Heart right ventricle (tissue), 16 donors: ENCODE measurements around the gene ZNF385C. TPM values are rescaled to one million over a fixed set of nuclear protein-coding genes. Genes with fewer than 3 reads are reported as not detected.

Experiments
- ATAC-seq, 8 donors: fragments of 200-7000 bp; cut with Tn5 transposase; one replicate each; pipeline ENCODE4 v1.9.1; 2020; ENCODE audit warnings: mild to moderate bottlenecking in 8 of 8, moderate library complexity in 8 of 8, moderate number of reproducible peaks in 1 of 8
- DNase-seq, 2 donors: peaks; one replicate each; pipeline ENCODE4 v3.0.0-alpha.2; 2020
- H3K27ac ChIP-seq, 10 donors: fragments of 200-600 bp; sonication (generic) in 2 of 10; one replicate each; pipeline versions ENCODE4 v1.5.0 to v1.8.0; 2020 to 2022; ENCODE audit warnings: mild to moderate bottlenecking in 3 of 10
- H3K27me3 ChIP-seq, 7 donors: fragments of 200-600 bp; one replicate each; pipeline ENCODE4 v1.8.0; 2021 to 2022; ENCODE audit warnings: mild to moderate bottlenecking in 2 of 7
- H3K36me3 ChIP-seq, 9 donors: fragments of 200-600 bp; sonication (generic) in 1 of 9; one replicate each; pipeline versions ENCODE4 v1.5.0 to v1.8.0; 2020 to 2022; ENCODE audit warnings: mild to moderate bottlenecking in 2 of 9
- H3K4me1 ChIP-seq, 9 donors: fragments of 200-600 bp; sonication (generic) in 1 of 9; one replicate each; pipeline versions ENCODE4 v1.5.0 to v1.8.0; 2020 to 2022; ENCODE audit warnings: mild to moderate bottlenecking in 4 of 9
- H3K4me3 ChIP-seq, 10 donors: fragments of 200-600 bp; sonication (generic) in 2 of 10; one replicate each; pipeline versions ENCODE4 v1.5.0 to v1.8.0; 2020 to 2022; ENCODE audit warnings: mild to moderate bottlenecking in 7 of 10, moderate library complexity in 2 of 10
- H3K9me3 ChIP-seq, 11 donors: fragments of 200-600 bp in 10 of 11; sonication (generic) in 2 of 11; one replicate each; pipeline versions ENCODE4 v1.5.0 to v1.8.0; 2013 to 2022; ENCODE audit warnings: mild to moderate bottlenecking in 2 of 11, control low read depth in 1 of 11, moderate library complexity in 1 of 11
- WGBS, 2 donors: extraction: QIAGEN DNeasy Blood & Tissue Kit; methylation state at CpG; one replicate each; pipeline ENCODE4 v1.1.7; 2013; ENCODE audit warnings: inconsistent platforms in 1 of 2; 5-methylcytosine and 5-hydroxymethylcytosine counted together
- intact Hi-C, 10 donors: fragments of 100-400 bp; cut with DNase I; formaldehyde crosslinking; loops; one replicate each; pipeline versions ENCODE4 v1.11.1 to v1.14.2; 2022
- polyA plus RNA-seq, 2 donors: library from polyadenylated mRNA; stranded (reverse); fragments of 200-250 nt; gene quantifications; one replicate each; pipeline ENCODE4 v1.2.3, GENCODE V29; 2013
- total RNA-seq, 10 donors: library from RNA; stranded (reverse); fragmentation: NEBNext Ultra II Directional in 3 of 10; extraction: Animal tissue kit (Norgen Biotek cat#: 25700) in 3 of 10; gene quantifications; one replicate each; pipeline versions ENCODE4 v1.2.1 to v1.2.4, GENCODE V29; 2021 to 2023
- TF ChIP-seq, protein P1 (sequence below), 9 donors: fragments of 200-600 bp; sonication (generic) in 2 of 9; IDR thresholded peaks; one replicate each; pipeline versions ENCODE4 v1.5.0 to v1.8.0; 2021 to 2022; ENCODE audit warnings: antibody characterized with exemption in 9 of 9, mild to moderate bottlenecking in 5 of 9, moderate library complexity in 1 of 9
- donor health status: Arrhythmogenic right ventricular cardiomyopathy.
- donor health status: ischemic (EF 13 %, LVEDD 7.1; RV severe dilation, severe dysfunction).
- donor health status: healthy with polysubstance abuse.
- donor health status: DM: no; HTN: yes; CAD: no.
- donor health status: DM: no; HTN: no; CAD: no.
- donor health status: ischemic (EF 25% LVEDD 6.9; RV normal size, moderate dysfunction).
- donor health status: ischemic (EF 25% LVEDD 5.7; RV mildly dilated, moderate dysfunction).
- donor health status: healthy.
- donor health status: DM: yes; HTN: yes; CAD: no.
- donor health status: Ischemic cardiomyopathy.
- donor health status: ischemic (EF 35%, LVEDD 5.7; RV mildly dilated, moderate dysfunction).
- donor health status: nonischemic (EF 11% LVEDD 7.7; RV severe dilation, severe dysfunction).
- donor health status: DM: yes; HTN: yes; CAD: no.
- donor health status: PGD.
- donor health status: ischemic (EF 29% LVEDD 5.4; RV normal size, mild dysfunction).
- donor health status: nonischemic (EF 23%, LVEDD 6.1; RV moderate dilation, normal function).

Gene ZNF385C
- total and polyA plus RNA-seq, 12 donors = 0.09 to 0.56 (median 0.24) TPM; not detected in 1

- 50 to 62% methylated on average over 51 of the region's 51 CpGs for WGBS, 2 donors
- DNase-seq (peak; percentile 56 to 79), ATAC-seq (peak; percentile 50 to 90 (median 66))
- intact Hi-C loops = loop anchor here in 1 of 10 donors (10.0 kb wide), 1 partner anchor 143 kb away; the partner anchor contains the start of gene CNP
- Histone ChIP-seq H3K4me1 (peaks cover 2 to 28% (median 13%) of the 10 kb centered on the region in 9 donors), H3K27ac (no peak overlapping the region), H3K4me3 (peak overlapping the region in 7 of 10 donors; percentile 4 to 49 (median 36)), H3K9me3 (no peaks in the 10 kb centered on the region), H3K36me3 (peaks cover 0 to 81% (median 0%) of the 10 kb centered on the region in 9 donors), H3K27me3 (no peaks in the 10 kb centered on the region)
- TF ChIP-seq, protein P1, sequence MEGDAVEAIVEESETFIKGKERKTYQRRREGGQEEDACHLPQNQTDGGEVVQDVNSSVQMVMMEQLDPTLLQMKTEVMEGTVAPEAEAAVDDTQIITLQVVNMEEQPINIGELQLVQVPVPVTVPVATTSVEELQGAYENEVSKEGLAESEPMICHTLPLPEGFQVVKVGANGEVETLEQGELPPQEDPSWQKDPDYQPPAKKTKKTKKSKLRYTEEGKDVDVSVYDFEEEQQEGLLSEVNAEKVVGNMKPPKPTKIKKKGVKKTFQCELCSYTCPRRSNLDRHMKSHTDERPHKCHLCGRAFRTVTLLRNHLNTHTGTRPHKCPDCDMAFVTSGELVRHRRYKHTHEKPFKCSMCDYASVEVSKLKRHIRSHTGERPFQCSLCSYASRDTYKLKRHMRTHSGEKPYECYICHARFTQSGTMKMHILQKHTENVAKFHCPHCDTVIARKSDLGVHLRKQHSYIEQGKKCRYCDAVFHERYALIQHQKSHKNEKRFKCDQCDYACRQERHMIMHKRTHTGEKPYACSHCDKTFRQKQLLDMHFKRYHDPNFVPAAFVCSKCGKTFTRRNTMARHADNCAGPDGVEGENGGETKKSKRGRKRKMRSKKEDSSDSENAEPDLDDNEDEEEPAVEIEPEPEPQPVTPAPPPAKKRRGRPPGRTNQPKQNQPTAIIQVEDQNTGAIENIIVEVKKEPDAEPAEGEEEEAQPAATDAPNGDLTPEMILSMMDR (IDR thresholded peaks at IDR 0.05) = no peak
These were observed 9.6 kb upstream of the ZNF385C start for GRCh38 chr17:42107597-42108576.

DNA sequence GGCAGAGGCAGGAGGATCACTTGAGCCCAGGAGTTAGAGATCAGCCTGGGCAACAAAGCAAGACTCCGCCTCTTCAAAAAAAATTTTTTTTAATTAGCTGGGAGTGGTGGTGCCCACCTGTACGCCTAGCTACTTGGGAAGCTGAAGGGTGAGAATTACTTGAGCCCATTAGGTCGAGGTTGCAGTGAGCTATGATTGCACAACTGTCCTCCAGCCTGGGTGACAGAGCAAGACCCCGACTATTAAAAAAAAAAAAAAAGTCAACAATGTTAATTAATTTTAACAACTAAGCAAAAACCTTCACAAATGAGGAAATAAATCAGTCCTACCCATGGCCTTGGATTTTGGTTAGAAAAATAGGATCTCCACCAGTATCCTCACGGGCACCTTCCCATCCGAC lies 8.9 kb upstream of the ZNF385C start:
- H3K9me3 ChIP-seq = no peaks in the 10 kb centered on the region
- intact Hi-C loops = loop anchor here in 1 of 10 donors (10.0 kb wide), 1 partner anchor 142 kb away; the partner anchor contains the start of gene CNP

GRCh38 chr17:42106009-42106408 lies 7.7 kb upstream of the ZNF385C start:
- Histone ChIP-seq H3K4me3 (no peak overlapping the region), H3K36me3 (peaks cover 0 to 89% (median 0%) of the 10 kb centered on the region in 9 donors), H3K4me1 (peaks cover 0 to 17% (median 6%) of the 10 kb centered on the region in 9 donors), H3K9me3 (no peaks in the 10 kb centered on the region), H3K27me3 (no peaks in the 10 kb centered on the region), H3K27ac (no peak overlapping the region)
- ATAC-seq = no peak
- intact Hi-C loops = loop anchor here in 1 of 10 donors (10.0 kb wide), 1 partner anchor 141 kb away; the partner anchor contains the start of gene CNP
- 92 to 97% methylated on average over 2 of the region's 2 CpGs for WGBS, 2 donors
- no peak for DNase-seq
- TF ChIP-seq, protein P1 (IDR thresholded peaks at IDR 0.05) = no peak

More for the DNA sequence above, 8.9 kb upstream of the ZNF385C start:
- no peak overlapping the region for H3K27ac ChIP-seq
- ATAC-seq (no peak), DNase-seq (no peak)
- H3K27me3 ChIP-seq = no peaks in the 10 kb centered on the region
- peaks cover 0 to 24% (median 9%) of the 10 kb centered on the region in 9 donors for H3K4me1 ChIP-seq
- peak overlapping the region in 7 of 10 donors; percentile 4 to 49 (median 36) for H3K4me3 ChIP-seq
- WGBS, 2 donors = 71 to 75% methylated on average over 6 of the region's 6 CpGs
- TF ChIP-seq, protein P1 (IDR thresholded peaks at IDR 0.05) = no peak
- H3K36me3 ChIP-seq = peaks cover 0 to 87% (median 0%) of the 10 kb centered on the region in 9 donors

DNA sequence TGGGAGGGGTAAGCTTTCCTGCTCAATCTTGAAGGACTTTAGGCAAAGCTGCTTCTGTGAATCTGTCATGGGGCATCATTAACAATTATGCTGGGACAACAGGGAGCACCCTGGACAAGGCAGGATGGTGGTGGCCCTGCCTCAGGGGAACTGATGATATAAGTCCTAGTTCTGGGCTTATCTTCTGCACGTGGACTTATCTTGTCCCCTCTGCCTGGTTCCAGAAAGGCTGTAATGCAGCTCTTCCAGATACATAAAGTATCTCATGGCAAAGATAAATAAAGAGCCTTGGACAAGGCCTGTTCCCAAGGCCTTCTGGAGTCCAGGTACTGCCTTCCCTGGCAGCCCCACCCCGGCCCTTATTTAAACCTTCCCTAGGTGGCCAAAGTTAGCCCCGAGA lies 6.0 kb upstream of the ZNF385C start:
- peaks cover 0 to 17% (median 6%) of the 10 kb centered on the region in 9 donors for H3K4me1 ChIP-seq
- DNase-seq = no peak
- H3K36me3 ChIP-seq = peaks cover 0 to 74% (median 0%) of the 10 kb centered on the region in 9 donors
- intact Hi-C loops = loop anchor here in 7 of 10 donors (5.0 to 10.0 kb wide), 5 partner anchors 37 to 142 kb away; partner anchors contain the start of genes NKIRAS2 (in 2 of the 7) and CNP (in 1 of the 7)
- TF ChIP-seq, protein P1 (IDR thresholded peaks at IDR 0.05) = no peak
- ATAC-seq = no peak
- no peak overlapping the region for H3K4me3 ChIP-seq
- WGBS, 2 donors = 67 to 73% methylated on average over 3 of the region's 3 CpGs
- H3K27me3 ChIP-seq = no peaks in the 10 kb centered on the region
- H3K27ac ChIP-seq = no peak overlapping the region
- H3K9me3 ChIP-seq = no peaks in the 10 kb centered on the region
